Frontal cortex (tissue), 4 donors: ENCODE data around the gene CAPRIN1. TPM values are rescaled to one million over a fixed set of nuclear protein-coding genes. Genes with fewer than 3 reads are reported as not detected.
A peak's percentile ranks its signal among the peaks of the same experiment; 100 is the strongest.
"Not testable (repeated sequence)": the region's sequence is repeated elsewhere in the genome, so short reads cannot be mapped to it uniquely, and the experiment has no call there.

Experiments
- DNase-seq, 2 donors: peaks; one replicate each; pipeline ENCODE4 v3.0.0; 2012; ENCODE audit warnings: low spot score in 2 of 2
- FAIRE-seq: peaks from 2 replicates; lab custom pipeline; 2012; peaks lifted over from hg19 to GRCh38; lab: Jason Lieb, UNC
- total RNA-seq: library from RNA; depleted of rRNA; stranded (reverse); fragments of >200 nt; gene quantifications from one replicate; pipeline ENCODE4 v1.2.3, GENCODE V29; 2014
- donor health status: control.
- donor health status: control.
- donor health status: control.

Gene CAPRIN1
- total RNA-seq, 1 donor from 2014 or later = 297 TPM

GRCh38 chr11:34075178-34075820 lies 23.8 kb downstream of the CAPRIN1 start:
- FAIRE-seq (no peak), DNase-seq (no peak)

DNA sequence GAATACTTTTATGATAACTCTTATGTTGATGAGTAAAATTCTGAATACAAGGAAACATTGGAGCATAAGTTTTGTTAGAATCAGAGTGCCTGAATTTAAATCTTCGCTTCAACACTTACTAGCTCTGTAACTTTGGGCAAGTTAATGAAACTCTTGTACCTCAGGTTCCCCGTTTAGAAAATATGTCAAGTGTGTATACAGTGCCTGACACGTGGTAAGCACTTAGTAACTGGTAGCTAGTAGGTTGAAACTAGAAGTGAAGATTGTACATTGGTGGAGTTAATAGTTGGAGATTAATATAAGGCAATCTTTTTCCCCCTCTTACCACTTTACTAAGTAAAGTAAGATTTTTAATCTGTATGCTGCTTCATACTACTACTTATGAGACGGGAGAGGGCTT lies 29.1 kb downstream of the CAPRIN1 start:
- FAIRE-seq (no peak), DNase-seq (no peak)

DNA sequence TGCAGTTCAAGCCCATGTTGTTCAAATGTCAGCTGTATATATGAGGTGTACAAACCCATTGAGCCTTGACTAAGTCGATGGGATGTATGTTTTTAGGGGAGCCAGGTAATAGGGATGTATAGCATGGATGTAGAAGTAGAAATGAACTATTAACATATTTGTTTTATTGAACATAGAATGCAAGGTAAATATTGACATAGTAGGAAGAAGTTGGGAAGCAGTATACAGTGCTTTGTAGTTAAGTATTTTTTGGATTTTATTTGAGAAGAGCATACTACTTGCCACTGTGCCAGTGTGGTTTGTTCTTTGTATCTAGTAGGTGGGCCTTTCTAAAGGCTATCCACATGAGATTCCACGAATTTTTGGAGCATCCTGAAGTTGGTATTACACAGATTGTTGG lies 33.1 kb downstream of the CAPRIN1 start:
- no peak for FAIRE-seq

GRCh38 chr11:34086554-34087283 lies 35.2 kb downstream of the CAPRIN1 start:
- FAIRE-seq (peak; percentile 52), DNase-seq (no peak)

More for the DNA sequence above, 33.1 kb downstream of the CAPRIN1 start:
- DNase-seq = no peak

DNA sequence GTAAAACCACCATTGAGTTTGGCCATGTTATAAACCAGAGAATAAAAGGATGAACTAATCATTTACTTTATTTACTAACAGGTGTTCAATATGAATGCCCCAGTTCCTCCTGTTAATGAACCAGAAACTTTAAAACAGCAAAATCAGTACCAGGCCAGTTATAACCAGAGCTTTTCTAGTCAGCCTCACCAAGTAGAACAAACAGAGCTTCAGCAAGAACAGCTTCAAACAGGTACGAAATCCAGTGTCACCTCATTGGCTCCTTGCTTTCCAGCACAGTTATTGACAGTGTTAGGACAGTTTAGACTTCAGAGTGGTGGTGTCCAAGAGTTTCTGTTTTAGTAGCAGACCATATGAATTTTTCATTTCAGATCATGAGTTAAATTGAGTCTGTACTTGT lies 40.3 kb downstream of the CAPRIN1 start:
- no peak for FAIRE-seq
- DNase-seq = no peak

GRCh38 chr11:34094900-34095299 lies 43.4 kb downstream of the CAPRIN1 start:
- not testable (repeated sequence) for DNase-seq, FAIRE-seq

DNA sequence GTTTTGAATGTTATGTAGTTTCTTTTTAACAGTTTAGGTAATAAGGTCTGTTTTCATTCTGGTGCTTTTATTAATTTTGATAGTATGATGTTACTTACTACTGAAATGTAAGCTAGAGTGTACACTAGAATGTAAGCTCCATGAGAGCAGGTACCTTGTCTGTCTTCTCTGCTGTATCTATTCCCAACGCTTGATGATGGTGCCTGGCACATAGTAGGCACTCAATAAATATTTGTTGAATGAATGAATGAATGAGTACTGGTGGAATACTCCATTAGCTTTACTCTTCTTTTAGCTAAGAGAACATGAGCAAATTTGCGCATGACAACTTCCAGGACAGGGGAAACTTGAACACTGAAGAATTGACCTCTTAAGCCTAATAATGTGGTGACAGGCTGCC lies 47.3 kb downstream of the CAPRIN1 start:
- DNase-seq (no peak), FAIRE-seq (no peak)

- FAIRE-seq = no peak
- no peak for DNase-seq
Observed at GRCh38 chr11:34104680-34105078, 53.1 kb downstream of the CAPRIN1 start.

- DNase-seq = peak; percentile 62 to 81
- FAIRE-seq = no peak
Observed at GRCh38 chr11:34105079-34105956, 53.8 kb downstream of the CAPRIN1 start, which contains the start of gene NAT10. TSS of gene NAT10 (plus strand) at chr11:34105629. CDS start at chr11:34108226, 2,597 bp downstream.

- DNase-seq = no peak
- FAIRE-seq = no peak
Observed at GRCh38 chr11:34105957-34106504, 54.5 kb downstream of the CAPRIN1 start.

DNA sequence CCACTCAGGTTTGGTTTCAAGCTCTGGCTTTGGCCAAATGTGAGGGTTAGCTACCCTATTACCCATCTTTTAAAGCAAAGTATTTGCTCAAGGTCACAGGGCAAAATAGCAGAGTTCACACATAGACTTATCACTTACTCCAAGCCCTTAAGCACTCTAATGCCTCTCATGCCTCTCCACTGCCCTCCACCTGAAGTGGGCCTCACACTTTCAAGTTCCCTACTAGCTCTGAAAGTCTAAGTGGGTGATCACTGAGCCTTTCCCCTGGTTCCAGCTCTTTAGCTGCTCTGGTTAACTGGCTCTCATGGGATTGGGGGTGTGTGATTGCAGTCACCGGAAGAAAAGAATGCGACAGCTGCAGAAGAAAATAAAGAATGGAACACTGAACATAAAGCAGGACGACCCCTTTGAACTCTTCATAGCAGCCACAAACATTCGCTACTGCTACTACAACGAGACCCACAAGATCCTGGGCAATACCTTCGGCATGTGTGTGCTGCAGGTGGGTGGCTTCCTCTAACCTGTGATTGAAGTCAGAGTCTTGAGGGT lies 60.3 kb downstream of the CAPRIN1 start:
- no peak for FAIRE-seq
- no peak for DNase-seq

DNA sequence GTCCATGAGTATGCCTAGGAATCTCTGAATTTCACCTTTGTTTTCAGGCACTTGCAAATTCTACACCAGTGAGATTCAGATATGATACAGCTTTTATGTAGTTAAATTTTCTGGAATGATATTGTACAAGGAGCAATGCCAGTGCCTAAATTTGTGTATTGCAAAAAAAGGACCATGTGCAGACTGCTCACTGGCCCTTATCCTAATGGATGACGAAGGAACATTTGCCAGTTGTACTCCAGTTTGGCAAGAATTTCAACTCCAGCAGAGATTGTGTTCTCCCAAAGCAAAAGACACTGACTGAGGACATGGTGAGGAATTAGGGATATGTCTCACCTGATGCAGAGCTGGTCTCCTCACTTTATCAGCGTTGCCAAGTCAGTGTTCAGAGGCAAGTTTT lies 62.5 kb downstream of the CAPRIN1 start:
- no peak for DNase-seq
- FAIRE-seq = no peak

- FAIRE-seq = no peak
- no peak for DNase-seq
Observed at GRCh38 chr11:34114471-34114870, 62.9 kb downstream of the CAPRIN1 start.

GRCh38 chr11:34120651-34121050 lies 69.1 kb downstream of the CAPRIN1 start:
- DNase-seq = no peak
- FAIRE-seq = no peak

- no peak for FAIRE-seq
Observed at GRCh38 chr11:34124885-34125668, 73.5 kb downstream of the CAPRIN1 start.

DNA sequence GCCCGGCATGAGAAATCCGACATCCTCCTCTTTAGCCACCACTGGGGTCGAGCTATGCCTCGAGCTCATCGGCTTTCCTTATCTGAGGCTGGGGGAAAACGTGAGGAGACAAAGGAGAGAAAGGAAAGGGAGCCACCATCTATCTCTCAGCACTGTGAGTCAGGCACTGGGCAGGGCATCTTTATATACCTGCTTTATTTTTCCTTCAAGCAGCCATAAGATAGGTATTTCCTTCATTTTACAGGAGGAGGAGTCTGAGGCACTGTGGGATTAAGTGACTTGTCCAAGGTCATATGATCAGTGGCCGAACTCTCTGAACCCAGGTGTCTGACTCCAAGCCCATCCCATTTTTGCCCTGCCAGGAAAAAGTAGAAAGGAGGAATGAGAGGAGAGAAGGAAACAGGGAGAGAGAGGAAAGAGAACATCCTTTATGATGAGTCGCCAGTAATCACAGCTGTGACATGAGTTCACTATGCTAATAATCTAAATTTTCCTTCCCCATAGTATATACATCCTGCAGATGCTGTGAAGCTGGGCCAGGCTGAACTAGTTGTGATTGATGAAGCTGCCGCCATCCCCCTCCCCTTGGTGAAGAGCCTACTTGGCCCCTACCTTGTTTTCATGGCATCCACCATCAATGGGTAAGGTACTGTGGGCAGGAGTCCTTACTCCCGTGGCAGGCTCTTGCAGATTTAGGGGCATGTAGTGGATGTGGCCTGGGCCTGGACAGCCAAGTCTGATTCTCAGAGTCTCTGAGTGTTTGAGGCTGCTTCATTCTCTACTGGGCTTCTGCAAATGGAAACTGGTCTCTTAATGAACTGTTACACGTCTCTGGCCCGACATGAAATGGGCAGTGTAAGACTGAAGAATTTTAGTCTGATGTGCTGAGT lies 75.7 kb downstream of the CAPRIN1 start:
- FAIRE-seq (no peak), DNase-seq (no peak)

More at GRCh38 chr11:34124885-34125668, 73.5 kb downstream of the CAPRIN1 start:
- no peak for DNase-seq

GRCh38 chr11:34128824-34129223 lies 77.3 kb downstream of the CAPRIN1 start:
- FAIRE-seq (no peak), DNase-seq (no peak)
